HG03103 (cell line): ENCODE data around the gene FRMD1.

ENCODE experiments used
- ATAC-seq: cut with Tn5 transposase; IDR thresholded peaks from one replicate; pipeline ENCODE4 v1.9.1; 2021; ENCODE audit warnings: low read depth; ENCODE audit not compliant: unreplicated experiment

The FRMD1 gene

DNA sequence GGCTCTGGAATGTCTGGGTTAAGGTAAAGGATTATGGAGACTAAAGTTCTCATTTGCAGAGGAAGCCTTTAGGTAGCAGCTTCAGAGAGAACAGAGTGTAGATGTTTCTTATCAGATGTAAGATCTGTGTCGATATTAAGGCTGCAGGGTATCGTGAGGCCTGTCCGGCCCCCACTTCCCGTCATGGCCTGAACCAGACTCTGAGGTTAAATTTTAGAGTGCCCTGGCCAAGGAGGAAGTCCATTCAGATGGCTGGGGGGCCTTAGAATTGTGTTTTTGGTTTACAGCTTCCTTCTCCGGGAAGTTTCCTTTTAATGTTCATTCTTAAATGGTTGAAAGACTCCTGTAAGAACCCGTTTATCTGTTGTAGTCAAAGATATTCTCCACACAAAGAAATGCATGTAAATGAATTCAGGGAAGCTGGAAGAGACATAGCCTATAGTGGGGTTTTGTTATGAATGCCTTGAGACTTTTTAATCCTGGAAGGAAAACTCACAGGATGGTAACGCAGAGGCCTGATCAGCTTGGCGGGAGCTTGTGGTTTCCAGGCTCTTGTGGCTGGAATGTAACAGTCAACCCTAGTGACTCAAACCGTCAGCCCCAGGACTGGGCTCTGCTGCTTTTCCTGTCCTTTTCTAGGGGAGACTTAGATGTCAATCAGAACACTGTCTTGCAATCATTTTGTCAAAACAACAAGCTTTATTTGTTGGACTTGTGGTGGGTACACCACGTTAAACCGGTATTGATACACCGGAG lies 46.8 kb downstream of the FRMD1 start:
- no peak for ATAC-seq

DNA sequence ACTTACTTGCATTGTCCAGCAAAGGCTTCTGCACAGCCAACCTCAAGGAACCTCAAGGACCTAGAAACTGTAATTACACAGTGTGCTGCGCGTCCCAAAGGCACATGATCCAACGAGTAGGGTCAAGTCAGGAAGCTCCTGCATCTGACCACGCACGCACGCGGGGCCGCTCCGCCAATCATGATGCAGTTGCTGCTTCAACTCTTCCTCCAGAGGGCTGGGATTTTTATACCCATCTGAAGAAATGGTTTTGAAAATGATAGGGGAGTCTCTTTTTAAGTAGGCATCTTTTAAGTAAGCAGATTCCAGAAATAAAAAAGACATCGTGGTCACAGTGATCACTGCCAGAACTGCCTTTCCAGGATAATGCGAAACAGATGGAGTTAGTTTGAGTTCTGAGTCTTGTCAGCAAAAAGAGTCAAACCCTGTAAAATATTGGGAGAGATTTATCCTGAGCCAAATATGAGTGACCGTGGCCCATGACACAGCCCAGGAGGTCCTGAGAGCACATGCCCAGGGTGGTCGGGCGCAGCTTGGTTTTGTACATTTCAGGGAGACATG lies 47.5 kb downstream of the FRMD1 start:
- ATAC-seq: no peak

DNA sequence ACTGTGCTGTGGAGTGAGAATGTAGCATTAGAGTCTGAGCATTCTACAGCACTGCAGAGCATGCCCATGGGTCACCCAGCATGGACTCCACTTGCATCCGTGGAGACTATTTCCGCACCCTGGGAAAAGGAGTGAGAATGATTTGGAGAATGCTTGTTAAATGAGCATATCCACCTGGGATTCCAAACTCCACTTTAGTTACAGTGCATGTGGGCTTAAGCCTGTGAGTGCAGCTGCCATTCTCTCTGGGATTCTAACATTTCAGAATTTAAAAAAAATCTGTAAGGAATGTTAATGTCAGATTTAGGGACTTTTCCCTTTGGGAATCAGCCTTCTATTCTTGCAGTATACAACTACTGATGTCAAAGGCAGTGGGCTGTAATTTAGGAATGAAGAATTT lies 48.1 kb downstream of the FRMD1 start:
- no peak for ATAC-seq

DNA sequence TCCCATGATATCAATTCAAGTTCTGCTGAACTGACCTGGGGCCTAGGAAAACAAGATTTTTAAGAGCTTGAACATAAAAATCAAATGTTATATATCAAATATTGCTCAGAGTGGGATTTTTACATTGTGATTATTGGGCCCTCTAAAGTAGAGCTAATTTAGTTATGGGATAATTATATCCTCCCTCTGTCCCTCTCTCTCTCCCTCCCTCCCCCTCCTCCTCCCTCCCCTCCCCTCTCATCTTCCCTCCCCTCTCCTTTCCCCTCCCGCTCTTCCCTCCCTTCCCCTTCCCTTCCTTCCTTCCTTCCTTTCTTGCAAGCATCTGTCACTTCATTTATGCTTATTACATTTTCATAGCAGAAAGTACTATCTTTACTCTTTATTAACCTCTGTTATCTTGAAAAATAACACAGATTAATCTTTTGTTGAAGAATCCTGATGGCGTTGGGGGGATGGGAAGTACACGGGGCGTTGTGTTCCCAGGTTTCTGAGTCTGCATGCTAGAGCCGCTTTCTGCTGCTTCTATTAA lies 48.7 kb downstream of the FRMD1 start:
- no peak for ATAC-seq

DNA sequence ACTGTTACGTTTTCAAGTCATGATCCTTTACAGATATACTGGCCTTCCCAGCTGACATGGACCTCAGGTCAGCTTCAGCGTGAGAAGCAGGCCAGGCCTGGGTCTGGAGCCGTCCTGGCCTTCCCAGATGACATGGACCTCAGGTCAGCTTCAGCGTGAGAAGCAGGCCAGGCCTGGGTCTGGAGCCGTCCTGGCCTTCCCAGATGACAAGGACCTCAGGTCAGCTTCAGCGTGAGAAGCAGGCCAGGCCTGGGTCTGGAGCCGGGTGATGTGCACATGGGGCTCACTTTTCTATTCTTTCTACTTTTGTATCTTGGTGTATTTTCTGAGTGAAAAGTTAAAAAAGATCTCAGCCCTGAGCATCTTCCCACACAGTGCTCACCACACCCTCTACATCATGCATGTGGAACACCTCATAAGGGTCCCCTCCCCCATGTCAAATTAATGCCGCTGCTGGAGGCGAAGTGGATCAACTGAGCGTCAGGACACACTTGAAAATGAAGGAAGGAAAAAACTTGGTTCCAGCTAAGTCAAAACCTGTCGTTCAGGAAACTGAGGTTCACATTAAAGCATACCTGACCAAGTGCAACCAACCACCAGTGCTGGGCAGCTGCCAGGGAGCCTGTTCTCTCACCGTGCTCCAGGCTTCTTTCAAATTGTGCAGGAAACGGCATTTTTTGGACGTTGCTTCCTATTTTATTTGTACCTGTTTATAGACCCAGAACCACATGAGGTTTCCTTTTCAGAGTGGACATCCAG lies 49.4 kb downstream of the FRMD1 start:
- no peak for ATAC-seq

DNA sequence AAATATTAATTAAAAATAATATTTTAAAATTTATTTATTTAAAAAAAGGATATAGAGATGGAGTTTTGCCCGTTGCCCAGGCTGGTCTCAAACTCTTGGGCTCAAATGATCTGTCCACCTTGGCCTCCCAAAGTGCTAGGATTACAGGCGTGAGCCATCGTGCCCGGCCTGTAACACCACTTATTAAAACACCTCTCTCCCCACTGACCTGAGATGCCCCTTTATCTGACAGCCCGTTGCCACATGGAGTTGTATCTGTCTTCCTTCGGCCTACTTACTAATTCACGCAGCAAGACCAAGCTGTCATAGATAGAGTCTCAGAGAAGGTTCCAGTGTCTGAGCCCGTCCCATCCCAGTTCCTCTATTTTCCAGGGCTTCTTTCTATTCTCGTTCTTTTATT lies 50.8 kb downstream of the FRMD1 start:
- no peak for ATAC-seq

DNA sequence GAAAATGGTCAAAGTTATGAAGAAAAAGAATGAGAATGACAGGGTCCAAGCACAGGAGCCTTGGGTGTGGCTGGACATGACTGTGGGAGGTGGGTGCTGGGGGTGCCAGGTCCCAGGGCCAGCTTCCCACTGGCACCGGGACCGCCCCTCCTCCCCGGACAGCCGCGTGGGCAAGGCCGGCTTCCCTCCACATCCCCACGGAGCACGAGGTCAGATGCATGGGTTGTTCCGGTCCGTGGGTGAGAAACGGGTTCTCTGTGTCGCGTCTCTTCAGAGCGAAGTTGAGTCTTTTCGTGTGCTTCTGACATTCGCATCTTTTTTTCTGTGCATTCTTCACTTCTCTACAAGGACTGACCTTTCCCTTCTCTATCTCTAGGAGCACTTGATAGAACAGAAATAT lies 51.5 kb downstream of the FRMD1 start:
- ATAC-seq: no peak

DNA sequence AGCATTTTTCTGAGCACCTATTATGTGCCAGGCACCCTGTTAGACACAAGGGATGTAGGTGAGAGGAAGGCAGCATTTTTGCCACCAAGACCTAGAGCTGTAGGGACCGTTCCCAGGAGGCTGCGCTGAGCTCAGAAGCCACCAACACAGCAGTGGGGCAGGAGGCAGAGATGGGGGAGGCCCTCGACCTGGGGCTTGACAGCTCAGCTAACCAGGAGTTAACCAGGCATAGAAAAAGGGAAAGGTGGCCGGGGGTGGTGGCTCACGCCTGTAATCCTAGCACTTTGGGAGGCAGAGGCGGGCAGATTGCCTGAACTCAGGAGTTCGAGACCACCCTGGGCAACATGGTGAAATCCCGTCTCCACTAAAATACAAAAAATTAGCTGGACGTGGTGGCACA lies 52.1 kb downstream of the FRMD1 start:
- ATAC-seq: no peak

DNA sequence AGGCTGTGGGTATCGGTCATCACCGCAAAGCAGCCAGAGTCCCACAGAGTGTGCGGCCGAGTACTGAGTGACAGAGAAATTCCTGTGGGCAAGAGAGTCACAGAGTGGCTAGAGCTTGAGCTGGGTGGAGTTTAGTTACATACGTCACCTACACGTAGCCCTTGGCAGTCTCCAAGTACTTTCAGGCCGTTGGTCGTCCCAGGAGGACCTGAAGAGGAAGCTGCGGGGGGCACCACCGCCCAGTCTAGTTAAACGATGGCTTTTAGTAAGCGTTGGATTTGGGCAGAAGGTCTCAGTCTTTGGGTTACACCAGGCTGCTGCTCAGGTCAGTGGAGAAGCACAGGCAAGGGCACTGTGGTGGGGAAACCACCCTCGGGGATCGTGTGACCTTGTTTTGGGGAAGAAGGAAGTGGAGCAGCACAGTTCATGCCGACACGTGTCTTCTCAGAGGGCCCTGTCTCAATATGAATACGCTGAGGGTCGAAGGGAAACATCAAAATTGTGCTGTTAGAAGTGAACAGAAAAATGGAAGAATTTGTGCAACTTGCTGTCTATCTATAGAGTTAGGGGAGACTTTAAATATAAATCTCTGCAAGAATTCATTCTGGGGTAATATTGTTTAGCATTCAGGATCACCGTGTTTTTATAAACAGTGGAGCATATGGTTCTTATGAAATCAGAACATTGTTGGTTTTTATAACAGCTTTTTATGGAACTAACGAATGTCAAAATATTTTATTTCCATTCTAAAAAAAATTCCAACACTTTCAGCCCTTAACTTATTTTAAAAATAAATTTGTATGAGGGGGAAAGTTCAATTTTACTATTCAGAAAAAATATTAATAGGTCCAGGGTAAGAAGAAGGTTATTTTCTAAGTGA lies 52.9 kb downstream of the FRMD1 start:
- no peak for ATAC-seq

DNA sequence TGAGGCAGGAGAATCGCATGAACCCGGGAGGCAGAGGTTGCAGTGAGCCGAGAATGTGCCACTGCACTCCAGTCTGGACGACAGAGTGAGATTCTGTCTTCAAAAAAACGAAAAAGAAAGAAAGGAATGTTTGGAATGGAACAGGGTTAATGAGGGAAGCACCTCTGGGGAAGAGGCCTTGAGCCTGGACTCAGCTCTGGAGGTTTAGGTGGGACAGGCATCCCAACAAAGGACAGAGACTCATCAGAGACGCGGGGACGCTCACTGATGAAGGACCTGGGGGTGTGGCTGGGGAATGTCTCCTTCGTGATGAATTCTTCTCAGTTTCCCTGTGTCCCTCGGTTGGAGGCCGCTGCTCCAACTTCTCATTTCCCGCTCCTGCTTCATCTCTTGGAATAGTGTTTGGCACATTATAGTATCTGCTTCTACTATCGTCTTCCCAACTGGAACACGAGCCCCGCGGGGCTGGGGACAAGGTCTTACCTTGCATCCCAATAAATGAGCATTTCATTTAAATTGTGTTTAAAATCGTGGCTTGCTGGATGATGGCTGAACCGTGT lies 54.0 kb downstream of the FRMD1 start:
- no peak for ATAC-seq

DNA sequence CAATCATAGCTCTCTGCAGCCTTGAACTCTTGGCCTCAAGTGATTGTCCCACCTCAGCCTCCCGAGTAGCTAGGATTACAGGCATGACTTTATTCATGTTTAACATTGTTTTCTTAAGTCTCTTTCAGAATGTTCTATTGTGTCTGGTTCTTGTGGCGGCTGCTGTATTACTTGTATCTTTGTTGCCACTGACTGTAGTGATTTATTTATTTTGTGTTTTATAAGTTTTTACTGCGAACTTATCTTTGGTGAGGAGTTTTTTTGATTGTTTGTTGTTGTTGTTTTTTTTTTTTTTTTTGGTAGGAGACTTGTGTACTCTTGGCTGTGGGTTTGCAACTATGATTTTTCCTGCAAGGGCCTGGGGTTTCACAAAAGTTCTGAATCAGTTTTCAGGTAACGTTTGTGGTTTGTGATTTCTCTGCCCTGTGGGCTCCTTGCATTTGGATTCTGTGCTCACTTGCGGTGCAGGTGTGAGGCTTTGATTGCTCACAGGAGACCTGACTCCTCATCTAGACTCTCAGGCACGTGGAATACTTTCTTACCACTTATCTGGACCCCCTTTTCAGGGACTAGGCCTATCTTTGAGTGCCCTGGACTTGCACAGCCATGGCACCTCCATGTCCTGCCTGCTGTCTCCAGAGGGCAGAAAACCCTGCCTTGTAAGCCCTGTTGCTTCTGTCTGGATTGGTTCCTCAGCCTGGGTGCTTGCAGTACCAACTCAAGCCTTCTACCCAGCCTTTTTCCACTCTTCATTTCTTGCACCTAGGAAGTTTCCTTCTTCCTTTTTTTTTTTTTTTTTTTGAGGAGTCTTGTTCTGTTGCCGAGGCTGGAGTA lies 56.3 kb downstream of the FRMD1 start:
- ATAC-seq: no peak

DNA sequence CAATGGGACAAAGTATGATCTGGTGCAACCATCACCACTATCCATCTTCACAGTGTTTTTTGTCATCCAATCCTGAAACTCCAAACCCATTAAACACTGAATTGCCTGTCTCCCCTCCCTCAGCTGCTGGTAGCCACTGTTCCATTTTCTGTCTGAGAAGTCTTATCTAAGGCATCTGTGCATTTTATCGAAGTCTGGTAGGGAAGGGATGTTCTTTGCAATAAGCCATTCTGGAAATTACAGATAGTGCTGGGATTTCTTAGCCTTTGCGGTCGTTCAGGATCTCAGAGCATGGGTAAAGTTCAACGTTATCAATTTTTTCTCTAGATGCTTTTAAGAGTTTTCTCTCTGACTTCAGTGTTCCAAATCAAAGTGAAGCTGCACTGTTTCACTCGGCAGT lies 57.4 kb downstream of the FRMD1 start:
- ATAC-seq: no peak

DNA sequence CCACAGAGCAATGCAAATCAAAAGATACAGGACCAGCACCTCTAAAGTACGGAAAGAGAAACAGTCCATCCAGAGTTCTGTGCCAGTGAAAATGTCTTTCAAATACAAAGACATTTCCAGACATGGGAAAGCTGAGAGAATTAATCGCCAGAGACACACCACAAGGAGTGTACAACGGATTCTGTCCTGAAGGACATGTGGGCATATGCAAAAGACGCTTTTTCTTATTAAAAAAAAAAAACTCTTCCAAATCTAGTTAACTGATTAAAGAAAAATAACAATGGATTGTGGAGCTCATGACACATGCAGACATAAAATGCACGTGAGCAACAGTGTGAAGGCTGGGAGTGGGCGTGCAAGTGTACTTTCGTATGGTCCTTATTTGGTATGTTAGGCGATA lies 58.8 kb downstream of the FRMD1 start:
- no peak for ATAC-seq

DNA sequence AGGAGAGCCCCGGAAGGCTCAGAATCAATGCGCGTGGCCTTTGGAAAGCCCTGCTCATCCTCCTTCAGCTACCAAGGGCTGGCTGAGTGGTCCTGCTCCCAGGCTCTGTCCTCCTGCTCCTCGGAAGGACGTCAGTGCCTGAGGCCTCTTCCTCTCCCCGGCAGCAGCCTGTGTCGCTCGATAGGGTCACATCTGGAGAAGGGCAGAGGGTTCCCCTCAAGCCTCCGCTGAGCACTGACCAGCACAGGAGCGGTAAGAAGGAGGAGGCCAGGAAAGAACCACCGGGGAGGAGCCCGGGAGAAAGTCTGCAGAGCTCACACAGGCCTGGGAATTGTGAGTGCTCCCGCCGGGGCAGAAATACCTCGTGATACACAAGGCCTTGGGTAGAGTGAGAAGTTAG lies 60.3 kb downstream of the FRMD1 start:
- ATAC-seq: no peak

DNA sequence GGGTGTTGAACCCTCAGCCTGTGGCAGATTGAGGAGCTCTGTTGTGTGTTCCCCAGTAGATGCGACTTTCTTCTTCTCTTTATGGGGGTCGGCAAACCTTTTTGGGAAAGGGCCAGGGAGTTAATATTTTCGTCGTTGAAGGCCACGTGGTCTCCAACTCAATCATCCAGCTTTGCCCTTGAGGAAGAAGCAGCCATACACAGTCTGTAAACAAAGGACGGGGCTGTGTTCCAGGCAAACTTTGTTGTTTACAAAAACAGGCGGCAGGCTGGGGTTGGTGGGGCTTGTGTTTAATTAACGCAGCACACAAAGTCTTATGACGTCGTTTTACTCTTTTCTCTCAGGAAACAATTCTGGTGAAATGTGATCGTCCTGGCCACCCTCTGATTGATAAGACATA lies 61.4 kb downstream of the FRMD1 start:
- ATAC-seq: no peak

DNA sequence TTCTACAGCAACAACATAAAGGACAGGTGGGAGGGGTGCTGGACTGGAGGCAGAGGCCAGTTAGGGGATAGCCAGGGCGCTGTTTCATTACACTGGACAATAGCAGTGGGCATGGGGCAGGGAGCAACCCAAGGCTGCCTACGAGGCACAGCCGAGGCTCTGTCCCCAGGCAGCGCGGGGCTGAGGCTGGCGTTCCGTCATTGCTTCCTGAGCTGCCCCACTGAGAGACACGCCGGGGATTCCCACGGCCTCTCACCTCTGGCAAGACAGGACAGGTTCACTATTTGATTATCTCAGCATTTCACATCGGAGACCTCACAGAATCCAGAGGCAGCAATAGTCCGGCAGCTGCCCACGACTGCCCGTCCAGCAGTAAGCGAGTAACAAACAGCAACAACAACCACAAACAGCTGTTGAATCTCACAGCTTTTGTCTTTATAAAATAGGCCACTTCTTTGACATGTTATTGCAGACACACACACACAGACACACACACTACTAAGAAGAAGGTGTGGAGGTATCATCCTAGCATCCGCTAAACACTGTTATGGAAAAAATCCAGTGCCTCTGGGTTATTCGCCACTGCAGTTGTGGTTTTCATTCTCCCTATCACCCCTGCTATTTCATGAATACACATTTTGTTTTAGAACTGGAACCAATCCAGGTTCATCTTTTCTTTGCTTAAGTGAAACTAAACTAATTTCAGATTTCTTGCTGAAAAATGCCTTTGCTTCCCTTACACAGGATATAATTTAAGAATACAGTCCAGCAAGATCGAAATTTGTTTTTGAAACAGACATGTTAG lies 62.1 kb downstream of the FRMD1 start:
- no peak for ATAC-seq

DNA sequence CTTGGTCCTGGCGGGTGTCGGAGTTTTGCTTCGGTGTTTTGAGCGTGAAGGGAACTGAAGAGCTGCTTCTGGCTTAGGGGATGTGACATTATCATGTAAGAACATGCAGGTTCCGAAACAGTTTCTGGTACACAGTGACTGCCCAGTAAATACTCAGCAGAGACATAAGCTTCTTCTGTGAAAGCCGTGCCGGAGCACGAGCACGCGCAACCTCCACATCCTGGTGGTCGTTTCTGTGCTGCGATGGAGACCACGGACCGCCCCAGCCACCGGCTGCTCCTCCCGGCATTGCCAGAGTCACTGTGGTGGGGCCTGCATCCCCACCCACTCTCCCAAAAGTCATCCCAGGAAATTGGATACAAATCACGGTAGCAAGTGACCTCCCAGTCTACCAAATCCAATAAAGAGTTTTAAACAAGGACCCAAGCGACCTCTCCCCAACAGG lies 62.8 kb downstream of the FRMD1 start:
- no peak for ATAC-seq

DNA sequence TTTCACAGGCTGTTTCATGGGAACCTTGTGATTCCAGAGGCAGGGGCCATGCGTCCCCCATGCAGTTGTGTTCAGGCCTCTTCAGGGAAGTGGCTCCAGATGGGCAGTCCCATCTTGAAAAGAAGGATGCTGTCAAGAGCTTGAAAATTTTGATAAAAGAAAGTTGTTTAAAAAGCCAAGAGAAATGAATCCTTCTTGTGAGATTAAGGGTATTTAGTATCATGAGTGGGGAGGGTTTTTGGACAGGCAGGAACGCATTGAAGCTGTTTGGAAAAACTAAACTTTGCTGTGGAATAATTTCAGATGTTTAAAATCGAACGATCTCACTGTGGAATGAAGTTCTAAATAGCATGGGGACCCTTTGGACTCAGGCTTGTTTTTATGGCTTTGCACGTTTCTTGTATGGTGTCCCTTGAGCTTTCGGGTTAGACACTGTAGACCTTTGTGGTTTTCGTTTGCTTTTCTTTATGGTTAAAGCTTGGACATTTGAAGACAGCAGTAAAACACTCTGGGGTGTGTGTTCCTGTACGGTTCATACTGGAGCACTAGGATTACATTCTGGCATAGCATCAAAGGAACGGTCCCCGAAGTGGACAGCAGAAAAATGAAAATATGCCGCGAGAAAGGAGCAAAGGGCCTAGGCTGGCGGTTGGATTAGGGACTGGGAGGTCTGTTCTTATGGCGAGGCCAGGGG lies 63.4 kb downstream of the FRMD1 start:
- ATAC-seq: no peak
